GM19351 (cell line): ENCODE measurements around the gene KIRREL3.

ENCODE experiments used
- ATAC-seq: cut with Tn5 transposase; IDR thresholded peaks from one replicate; pipeline ENCODE4 v1.9.1; 2021; ENCODE audit warnings: mild to moderate bottlenecking, moderate library complexity; ENCODE audit not compliant: unreplicated experiment

Gene KIRREL3

GRCh38 chr11:126837581-126837980 lies 163.0 kb downstream of the KIRREL3 start:
- no peak for ATAC-seq

GRCh38 chr11:126834573-126834972 lies 166.0 kb downstream of the KIRREL3 start:
- ATAC-seq, result no peak

- ATAC-seq, result no peak
Observed at GRCh38 chr11:126834149-126834548, 166.4 kb downstream of the KIRREL3 start.

- ATAC-seq, result no peak
Observed at GRCh38 chr11:126833065-126833464, 167.5 kb downstream of the KIRREL3 start.

- ATAC-seq, result no peak
Observed at GRCh38 chr11:126832387-126832786, 168.2 kb downstream of the KIRREL3 start.

- no peak for ATAC-seq
Observed at GRCh38 chr11:126830216-126830806, 170.3 kb downstream of the KIRREL3 start.

GRCh38 chr11:126829716-126830115 lies 170.9 kb downstream of the KIRREL3 start:
- no peak for ATAC-seq

- ATAC-seq, result no peak
Observed at GRCh38 chr11:126824035-126824607, 176.4 kb downstream of the KIRREL3 start.

GRCh38 chr11:126823274-126823673 lies 177.3 kb downstream of the KIRREL3 start:
- ATAC-seq, result no peak

- no peak for ATAC-seq
Observed at GRCh38 chr11:126821827-126822226, 178.7 kb downstream of the KIRREL3 start.

GRCh38 chr11:126819194-126819593 lies 181.4 kb downstream of the KIRREL3 start:
- no peak for ATAC-seq

- no peak for ATAC-seq
Observed at GRCh38 chr11:126817523-126818450, 182.8 kb downstream of the KIRREL3 start.

GRCh38 chr11:126817096-126817495 lies 183.5 kb downstream of the KIRREL3 start:
- ATAC-seq, result no peak

- ATAC-seq, result no peak
Observed at GRCh38 chr11:126816645-126817044, 183.9 kb downstream of the KIRREL3 start.

GRCh38 chr11:126815111-126815510 lies 185.5 kb downstream of the KIRREL3 start:
- no peak for ATAC-seq

- ATAC-seq, result no peak
Observed at GRCh38 chr11:126810776-126811175, 189.8 kb downstream of the KIRREL3 start.

GRCh38 chr11:126809514-126810289 lies 190.9 kb downstream of the KIRREL3 start:
- ATAC-seq, result no peak

GRCh38 chr11:126808836-126809235 lies 191.7 kb downstream of the KIRREL3 start:
- no peak for ATAC-seq

- ATAC-seq, result no peak
Observed at GRCh38 chr11:126808296-126808695, 192.3 kb downstream of the KIRREL3 start.

GRCh38 chr11:126805870-126806269 lies 194.7 kb downstream of the KIRREL3 start:
- no peak for ATAC-seq

GRCh38 chr11:126804363-126804762 lies 196.2 kb downstream of the KIRREL3 start:
- ATAC-seq, result no peak
